ENCODE results near the gene ST6GALNAC5.

DNA sequence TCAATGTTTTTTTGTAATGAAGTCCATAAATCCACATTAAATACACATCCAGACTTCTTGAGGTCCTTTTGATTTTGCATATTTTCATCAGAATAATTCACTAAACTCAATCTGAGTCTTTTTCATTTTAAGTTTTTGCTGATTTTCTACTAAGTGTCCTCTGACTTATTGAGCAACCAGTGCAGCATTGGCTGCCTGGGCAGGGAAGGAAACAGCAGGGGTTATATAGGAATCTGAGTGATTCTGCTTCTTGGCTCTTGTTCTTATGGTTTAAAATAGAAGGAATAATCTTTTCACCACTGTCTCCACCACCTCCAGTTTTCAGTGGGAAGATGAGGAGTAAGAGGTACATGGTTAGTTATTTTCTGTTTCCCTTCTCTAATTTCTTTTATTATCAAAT, 88.4 kb downstream of the ST6GALNAC5 start:
- no peak for TF ChIP-seq CTCF (conservative IDR thresholded peaks at IDR 0.05)
- TF ChIP-seq ZFX (IDR thresholded peaks at IDR 0.05), result no peak

All from C4-2B (cell line).